GM23248 (cell line): ENCODE data around the gene TBK1.

Experiments
- EZH2 ChIP-seq: fragments of 200-600 bp; sonication (generic); IDR thresholded peaks from 2 replicates; pipeline ENCODE4 v1.6.1; 2018; ENCODE audit warnings: antibody characterized with exemption, mild to moderate bottlenecking; ENCODE audit not compliant: insufficient read depth, poor library complexity, severe bottlenecking
- EZH2phosphoT487 ChIP-seq: fragments of 200-600 bp; sonication (generic); IDR thresholded peaks from 2 replicates; pipeline ENCODE4 v1.6.1; 2018; ENCODE audit warnings: antibody characterized with exemption, moderate library complexity, mild to moderate bottlenecking, low read depth; ENCODE audit not compliant: insufficient read depth

- no peak for TF ChIP-seq EZH2phosphoT487
- no peak for TF ChIP-seq EZH2
These were observed 26.7 kb downstream of the TBK1 start for GRCh38 chr12:64478661-64479060.
